Liver (tissue), 9 donors: ENCODE results near the gene HAVCR1. TPM values are rescaled to one million over a fixed set of nuclear protein-coding genes. Genes with fewer than 3 reads are reported as not detected.

Source experiments
- DNase-seq: peaks from one replicate; pipeline ENCODE4 v3.0.0-alpha.2; 2017; ENCODE audit warnings: low spot score
- H3K27ac ChIP-seq, 2 donors: one replicate each; pipeline ENCODE4 v1.7.0; 2013; ENCODE audit warnings: inconsistent platforms in 2 of 2, low read length in 2 of 2, control low read depth in 1 of 2, low read depth in 1 of 2, mild to moderate bottlenecking in 1 of 2
- H3K27me3 ChIP-seq, 4 donors: one replicate each; pipeline versions ENCODE4 v1.6.1 to v1.7.0; 2013; ENCODE audit warnings: low read length in 3 of 4, inconsistent platforms in 1 of 4, mild to moderate bottlenecking in 1 of 4, moderate library complexity in 1 of 4; ENCODE audit not compliant: control insufficient read depth in 4 of 4, insufficient read depth in 4 of 4
- H3K36me3 ChIP-seq, 4 donors: one replicate each; pipeline versions ENCODE4 v1.6.1 to v1.7.0; 2013; ENCODE audit warnings: low read length in 3 of 4, mild to moderate bottlenecking in 3 of 4, low read depth in 1 of 4, moderate library complexity in 1 of 4; ENCODE audit not compliant: control insufficient read depth in 4 of 4, insufficient read depth in 3 of 4
- H3K4me1 ChIP-seq, 4 donors: one replicate each; pipeline versions ENCODE4 v1.6.1 to v1.7.0; 2013; ENCODE audit warnings: low read length in 3 of 4, mild to moderate bottlenecking in 3 of 4, moderate library complexity in 1 of 4; ENCODE audit not compliant: control insufficient read depth in 4 of 4, insufficient read depth in 4 of 4
- H3K4me3 ChIP-seq, 3 donors: one replicate each; pipeline versions ENCODE4 v1.6.1 to v1.7.0; 2013; ENCODE audit warnings: low read length in 3 of 3, control low read depth in 1 of 3, low read depth in 1 of 3, mild to moderate bottlenecking in 1 of 3
- H3K9ac ChIP-seq, 2 donors: one replicate each; pipeline ENCODE4 v1.7.0; 2013; ENCODE audit warnings: low read length in 2 of 2, mild to moderate bottlenecking in 2 of 2, moderate library complexity in 2 of 2, control low read depth in 1 of 2, low read depth in 1 of 2
- H3K9me3 ChIP-seq, 4 donors: one replicate each; pipeline versions ENCODE4 v1.6.1 to v1.7.0; 2013; ENCODE audit warnings: low read length in 3 of 4; ENCODE audit not compliant: control insufficient read depth in 4 of 4
- EGR1 ChIP-seq, 2 donors: IDR thresholded peaks; 2 replicates each; pipeline ENCODE4 v1.6.1; 2016 to 2018; ENCODE audit warnings: antibody characterized with exemption in 2 of 2, low read depth in 2 of 2
- FOXA1 ChIP-seq: IDR thresholded peaks from 2 replicates; pipeline ENCODE4 v1.6.1; 2016; ENCODE audit warnings: antibody characterized with exemption
- FOXA2 ChIP-seq: IDR thresholded peaks from 2 replicates; pipeline ENCODE4 v1.6.1; 2016; ENCODE audit warnings: antibody characterized with exemption
- GABPA ChIP-seq, 2 donors: IDR thresholded peaks in 1 of 2; conservative IDR thresholded peaks in 1 of 2; 2 replicates each; pipeline ENCODE4 v1.6.1; 2016; ENCODE audit warnings: antibody characterized with exemption in 2 of 2, mild to moderate bottlenecking in 1 of 2, moderate library complexity in 1 of 2
- HNF4A ChIP-seq, 2 donors: conservative IDR thresholded peaks; 2 replicates each; pipeline ENCODE4 v1.6.1; 2016; ENCODE audit warnings: antibody characterized with exemption in 2 of 2, mild to moderate bottlenecking in 2 of 2
- HNF4G ChIP-seq: IDR thresholded peaks from 2 replicates; pipeline ENCODE4 v1.6.1; 2016; ENCODE audit warnings: antibody characterized with exemption
- JUND ChIP-seq, 2 donors: IDR thresholded peaks; 2 replicates each; pipeline ENCODE4 v1.6.1; 2016; ENCODE audit warnings: antibody characterized with exemption in 2 of 2
- NR2F2 ChIP-seq: IDR thresholded peaks from 2 replicates; pipeline ENCODE4 v1.6.1; 2016; ENCODE audit warnings: antibody characterized with exemption
- RAD21 ChIP-seq, 2 donors: IDR thresholded peaks; 2 replicates each; pipeline ENCODE4 v1.6.1; 2016; ENCODE audit warnings: antibody characterized with exemption in 2 of 2, mild to moderate bottlenecking in 2 of 2
- REST ChIP-seq: IDR thresholded peaks from 2 replicates; pipeline ENCODE4 v1.6.1; 2016; ENCODE audit warnings: antibody characterized with exemption, mild to moderate bottlenecking
- RXRA ChIP-seq, 2 donors: IDR thresholded peaks; 2 replicates each; pipeline ENCODE4 v1.6.1; 2017 to 2018; ENCODE audit warnings: antibody characterized with exemption in 2 of 2, mild to moderate bottlenecking in 1 of 2
- SP1 ChIP-seq: IDR thresholded peaks from 2 replicates; pipeline ENCODE4 v1.6.1; 2018; ENCODE audit warnings: antibody characterized with exemption, mild to moderate bottlenecking
- TAF1 ChIP-seq: conservative IDR thresholded peaks from 2 replicates; pipeline ENCODE4 v1.6.1; 2016; ENCODE audit warnings: antibody characterized with exemption, mild to moderate bottlenecking
- YY1 ChIP-seq: IDR thresholded peaks from 2 replicates; pipeline ENCODE4 v1.6.1; 2016; ENCODE audit warnings: antibody characterized with exemption, mild to moderate bottlenecking
- WGBS: extraction: QIAGEN DNeasy Blood & Tissue Kit; methylation state at CpG from one replicate; pipeline ENCODE4 v1.1.7; 2013; 5-methylcytosine and 5-hydroxymethylcytosine counted together
- polyA plus RNA-seq, 2 donors: library from polyadenylated mRNA; stranded (reverse) in 1 of 2; unstranded in 1 of 2; fragments of 200-250 nt in 1 of 2; fragments of >200 nt in 1 of 2; fragmentation: Nextera tagmentation in 1 of 2; extraction: Ambion mirVana in 1 of 2; gene quantifications; one replicate each; pipeline versions ENCODE4 v1.2.1 to v1.2.3, GENCODE V29; 2013 to 2015
- total RNA-seq, 2 donors: library from RNA; depleted of rRNA; stranded (reverse); fragments of >200 nt; gene quantifications; one replicate each; pipeline ENCODE4 v1.2.3, GENCODE V29; 2014
- TF ChIP-seq, protein P1 (sequence below): fragments of 150-350 bp; IDR thresholded peaks from 2 replicates; pipeline ENCODE4 v1.5.1; 2017; ENCODE audit warnings: improper control_type of control experiment, low read depth, low read length; ENCODE audit not compliant: missing input control
- TF ChIP-seq, protein P2 (sequence below): IDR thresholded peaks from 2 replicates; pipeline ENCODE4 v1.6.1; 2016; ENCODE audit warnings: antibody characterized with exemption
- TF ChIP-seq, protein P3 (sequence below): IDR thresholded peaks from 2 replicates; pipeline ENCODE4 v1.6.1; 2016; ENCODE audit warnings: antibody characterized with exemption
- TF ChIP-seq, protein P4 (sequence below): IDR thresholded peaks from 2 replicates; pipeline ENCODE4 v1.6.1; 2016; ENCODE audit warnings: antibody characterized with exemption
- donor health status: healthy.
- donor health status: healthy.
- donor health status: healthy.
- donor health status: healthy.
- donor health status: healthy.

HAVCR1 gene
- total and polyA plus RNA-seq, 4 donors: 0.07 to 2.8 (median 0.17) TPM; not detected in 1

DNA sequence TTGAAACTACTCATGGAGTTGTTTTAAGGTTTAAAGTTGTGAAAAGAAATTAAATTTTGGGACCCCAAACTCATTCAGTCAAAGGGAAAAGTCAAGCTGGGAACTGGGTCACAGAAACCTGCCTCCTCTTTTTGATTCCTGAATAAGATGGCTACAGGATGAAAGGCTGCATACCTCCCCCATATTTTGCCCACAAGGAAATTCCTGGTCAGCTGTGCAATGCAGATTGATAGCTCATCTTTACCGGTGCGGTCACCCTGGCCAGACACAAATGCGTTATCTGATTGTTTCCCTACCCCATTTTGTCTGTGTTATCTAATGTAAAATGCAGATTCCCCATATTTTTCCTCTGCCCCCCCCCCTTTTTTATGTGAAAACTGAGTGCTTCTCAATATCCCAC is 48.6 kb upstream of the HAVCR1 start (continued):
- TF ChIP-seq, protein P1, sequence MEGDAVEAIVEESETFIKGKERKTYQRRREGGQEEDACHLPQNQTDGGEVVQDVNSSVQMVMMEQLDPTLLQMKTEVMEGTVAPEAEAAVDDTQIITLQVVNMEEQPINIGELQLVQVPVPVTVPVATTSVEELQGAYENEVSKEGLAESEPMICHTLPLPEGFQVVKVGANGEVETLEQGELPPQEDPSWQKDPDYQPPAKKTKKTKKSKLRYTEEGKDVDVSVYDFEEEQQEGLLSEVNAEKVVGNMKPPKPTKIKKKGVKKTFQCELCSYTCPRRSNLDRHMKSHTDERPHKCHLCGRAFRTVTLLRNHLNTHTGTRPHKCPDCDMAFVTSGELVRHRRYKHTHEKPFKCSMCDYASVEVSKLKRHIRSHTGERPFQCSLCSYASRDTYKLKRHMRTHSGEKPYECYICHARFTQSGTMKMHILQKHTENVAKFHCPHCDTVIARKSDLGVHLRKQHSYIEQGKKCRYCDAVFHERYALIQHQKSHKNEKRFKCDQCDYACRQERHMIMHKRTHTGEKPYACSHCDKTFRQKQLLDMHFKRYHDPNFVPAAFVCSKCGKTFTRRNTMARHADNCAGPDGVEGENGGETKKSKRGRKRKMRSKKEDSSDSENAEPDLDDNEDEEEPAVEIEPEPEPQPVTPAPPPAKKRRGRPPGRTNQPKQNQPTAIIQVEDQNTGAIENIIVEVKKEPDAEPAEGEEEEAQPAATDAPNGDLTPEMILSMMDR: no peak
- TF ChIP-seq, protein P2, sequence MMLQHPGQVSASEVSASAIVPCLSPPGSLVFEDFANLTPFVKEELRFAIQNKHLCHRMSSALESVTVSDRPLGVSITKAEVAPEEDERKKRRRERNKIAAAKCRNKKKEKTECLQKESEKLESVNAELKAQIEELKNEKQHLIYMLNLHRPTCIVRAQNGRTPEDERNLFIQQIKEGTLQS: no peak
- TF ChIP-seq YY1: no peak

DNA sequence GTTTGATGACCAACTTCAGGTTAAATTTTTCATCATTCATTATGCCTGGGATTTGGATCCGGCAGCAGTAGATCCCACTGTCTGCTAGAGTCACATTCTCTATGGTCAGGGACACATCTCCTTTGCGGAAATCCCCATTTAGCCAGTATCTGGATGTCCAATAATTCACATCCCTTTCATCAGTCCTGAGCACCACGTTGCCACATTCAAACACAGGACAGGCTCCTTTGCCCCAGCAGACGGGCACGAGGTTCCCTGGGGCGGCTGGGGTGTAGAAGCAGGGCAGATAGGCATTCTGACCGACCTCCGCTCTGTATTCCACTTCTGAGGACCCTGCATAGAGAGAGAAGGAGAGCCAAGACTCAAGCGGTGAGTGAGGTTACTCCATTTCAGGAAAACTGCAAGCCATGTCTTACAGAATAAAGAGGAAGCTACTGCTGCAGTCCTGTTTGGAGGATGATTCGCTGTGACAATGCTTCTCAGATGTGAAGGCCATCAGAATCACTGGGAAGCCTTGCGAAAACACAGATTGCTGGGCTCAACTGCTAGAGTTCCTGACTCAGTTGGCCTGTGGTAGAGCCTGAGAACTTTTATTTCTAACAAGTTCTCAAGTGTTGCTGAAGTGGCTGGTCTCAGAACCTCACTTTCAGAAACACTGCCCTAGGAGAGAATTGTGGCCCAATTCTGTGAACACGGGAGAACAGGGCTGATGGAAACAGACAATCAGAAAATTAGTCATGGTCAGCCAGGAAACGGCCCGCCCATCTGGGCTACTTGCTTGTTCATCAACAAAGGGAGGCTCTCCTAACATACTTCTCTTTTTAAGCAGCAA is 47.9 kb upstream of the HAVCR1 start:
- H3K9me3 ChIP-seq: no peaks in the 10 kb centered on the region
- H3K9ac ChIP-seq: no peak overlapping the region
- no peaks in the 10 kb centered on the region for H3K4me1 ChIP-seq
- WGBS: 85% methylated on average over 14 of the region's 14 CpGs
- H3K36me3 ChIP-seq: no peaks in the 10 kb centered on the region
- peak overlapping the region; percentile 19 to 30 for H3K27ac ChIP-seq
- DNase-seq: no peak
- H3K4me3 ChIP-seq: no peak overlapping the region
- H3K27me3 ChIP-seq: no peaks in the 10 kb centered on the region
- TF ChIP-seq SP1: no peak
- TF ChIP-seq, protein P1: no peak
- TF ChIP-seq, protein P3, sequence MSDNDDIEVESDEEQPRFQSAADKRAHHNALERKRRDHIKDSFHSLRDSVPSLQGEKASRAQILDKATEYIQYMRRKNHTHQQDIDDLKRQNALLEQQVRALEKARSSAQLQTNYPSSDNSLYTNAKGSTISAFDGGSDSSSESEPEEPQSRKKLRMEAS: no peak

- H3K9ac ChIP-seq: no peak overlapping the region
- WGBS: 85% methylated on average over 2 of the region's 2 CpGs
- no peaks in the 10 kb centered on the region for H3K9me3 ChIP-seq
- H3K27ac ChIP-seq: no peak overlapping the region
- no peaks in the 10 kb centered on the region for H3K4me1 ChIP-seq
- H3K27me3 ChIP-seq: no peaks in the 10 kb centered on the region
- no peaks in the 10 kb centered on the region for H3K36me3 ChIP-seq
- no peak for DNase-seq
- H3K4me3 ChIP-seq: no peak overlapping the region
- TF ChIP-seq YY1: no peak
- no peak for TF ChIP-seq SP1
- TF ChIP-seq EGR1 (IDR thresholded peaks at IDR 0.05; ENCODE audit: low read depth in 2 of 2): no peak
- no peak for TF ChIP-seq TAF1
- TF ChIP-seq RAD21 (IDR thresholded peaks at IDR 0.05): no peak
- no peak for TF ChIP-seq JUND (IDR thresholded peaks at IDR 0.05)
- TF ChIP-seq, protein P2: no peak
- no peak for TF ChIP-seq FOXA2
- TF ChIP-seq NR2F2: no peak
- TF ChIP-seq FOXA1: no peak
- TF ChIP-seq RXRA (IDR thresholded peaks at IDR 0.05): no peak
- no peak for TF ChIP-seq HNF4G
- no peak for TF ChIP-seq GABPA (IDR thresholded peaks at IDR 0.05 in 1 of 2, conservative IDR thresholded peaks at IDR 0.05 in 1 of 2)
- TF ChIP-seq, protein P3: no peak
- TF ChIP-seq REST: no peak
- TF ChIP-seq, protein P4, sequence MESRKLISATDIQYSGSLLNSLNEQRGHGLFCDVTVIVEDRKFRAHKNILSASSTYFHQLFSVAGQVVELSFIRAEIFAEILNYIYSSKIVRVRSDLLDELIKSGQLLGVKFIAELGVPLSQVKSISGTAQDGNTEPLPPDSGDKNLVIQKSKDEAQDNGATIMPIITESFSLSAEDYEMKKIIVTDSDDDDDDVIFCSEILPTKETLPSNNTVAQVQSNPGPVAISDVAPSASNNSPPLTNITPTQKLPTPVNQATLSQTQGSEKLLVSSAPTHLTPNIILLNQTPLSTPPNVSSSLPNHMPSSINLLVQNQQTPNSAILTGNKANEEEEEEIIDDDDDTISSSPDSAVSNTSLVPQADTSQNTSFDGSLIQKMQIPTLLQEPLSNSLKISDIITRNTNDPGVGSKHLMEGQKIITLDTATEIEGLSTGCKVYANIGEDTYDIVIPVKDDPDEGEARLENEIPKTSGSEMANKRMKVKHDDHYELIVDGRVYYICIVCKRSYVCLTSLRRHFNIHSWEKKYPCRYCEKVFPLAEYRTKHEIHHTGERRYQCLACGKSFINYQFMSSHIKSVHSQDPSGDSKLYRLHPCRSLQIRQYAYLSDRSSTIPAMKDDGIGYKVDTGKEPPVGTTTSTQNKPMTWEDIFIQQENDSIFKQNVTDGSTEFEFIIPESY: no peak
- TF ChIP-seq HNF4A (conservative IDR thresholded peaks at IDR 0.05): no peak
Observed at GRCh38 chr5:157100140-157100679, 41.3 kb upstream of the HAVCR1 start.
